K562 (cell line): ENCODE data around the gene SEMA6B. TPM values are rescaled to one million over a fixed set of nuclear protein-coding genes. Genes with fewer than 3 reads are reported as not detected.

Experiments used
- HLTF ChIP-seq: fragments of 450-650 bp; IDR thresholded peaks from 2 replicates; pipeline ENCODE4 v1.6.1; 2016
- MED1 ChIP-seq: sonication (generic); formaldehyde crosslinking; IDR thresholded peaks from 2 replicates; pipeline ENCODE4 v1.8.1; 2023; ENCODE audit warnings: missing genetic modification reagents, borderline replicate concordance
- MIER1 ChIP-seq: fragments of 450-650 bp; IDR thresholded peaks from 2 replicates; pipeline ENCODE4 v1.6.1; 2016; ENCODE audit warnings: antibody characterized with exemption, mild to moderate bottlenecking, low read depth
- MYBL2 ChIP-seq, 2 experiments: fragments of 450-650 bp in 1 of 2; sonication (generic) in 1 of 2; formaldehyde crosslinking in 1 of 2; IDR thresholded peaks; 2 replicates each; pipeline versions ENCODE4 v1.6.1 to v1.8.1; 2017 to 2022; ENCODE audit warnings: borderline replicate concordance in 1 of 2, inconsistent platforms in 1 of 2, low read depth in 1 of 2, mild to moderate bottlenecking in 1 of 2, missing genetic modification reagents in 1 of 2, moderate library complexity in 1 of 2
- NR2C1 ChIP-seq, 2 experiments: fragments of 450-650 bp; IDR thresholded peaks; 2 replicates each; pipeline ENCODE4 v1.6.1; 2017; ENCODE audit warnings: mild to moderate bottlenecking in 2 of 2, antibody characterized with exemption in 1 of 2, inconsistent platforms in 1 of 2, missing compliant biosample characterization in 1 of 2, missing genetic modification characterization in 1 of 2
- SMAD1 ChIP-seq: fragments of 150-350 bp; IDR thresholded peaks from 2 replicates; pipeline ENCODE4 v1.6.1; 2014; ENCODE audit warnings: low read length, low read depth; ENCODE audit not compliant: partially characterized antibody
- SOX6 ChIP-seq: fragments of 450-650 bp; IDR thresholded peaks from 2 replicates; pipeline ENCODE4 v1.6.1; 2014; ENCODE audit warnings: mild to moderate bottlenecking
- SREBF1 ChIP-seq: fragments of 150-350 bp; IDR thresholded peaks from 2 replicates; pipeline ENCODE4 v1.6.1; 2014; ENCODE audit warnings: antibody characterized with exemption, low read depth, low read length, borderline replicate concordance
- STAG1 ChIP-seq: sonication (generic); formaldehyde crosslinking; IDR thresholded peaks from 2 replicates; pipeline ENCODE4 v1.5.0; 2020; ENCODE audit warnings: missing genetic modification reagents, borderline replicate concordance
- ZNF217 ChIP-seq: sonication (generic); formaldehyde crosslinking; IDR thresholded peaks from 2 replicates; pipeline ENCODE4 v1.8.0; 2022; ENCODE audit warnings: mild to moderate bottlenecking, missing genetic modification reagents
- ZNF57 ChIP-seq: fragments of 450-650 bp; formaldehyde crosslinking; IDR thresholded peaks from 2 replicates; pipeline ENCODE4 v1.4.0; 2020; ENCODE audit warnings: mild to moderate bottlenecking, moderate library complexity
- polyA plus RNA-seq, 8 experiments: library from polyadenylated mRNA; depleted of rRNA in 4 of 8; stranded (reverse) in 5 of 8; unstranded in 3 of 8; fragments of >200 nt; fragmentation: Nextera tagmentation in 2 of 8; fragmentation: Illumina TruSeq in 1 of 8; extraction: Ambion mirVana in 2 of 8; extraction: Trizol in 1 of 8; gene quantifications; 2 replicates each; pipeline versions ENCODE4 v1.2.1 to v1.2.3, GENCODE V29; 2011 to 2014; ENCODE audit warnings: inconsistent platforms in 1 of 8, missing spikeins in 1 of 8
- total RNA-seq, 7 experiments: library from RNA; depleted of rRNA in 6 of 7; stranded (reverse); fragments of >200 nt in 6 of 7; fragmentation: Illumina TruSeq in 2 of 7; extraction: Trizol in 2 of 7; gene quantifications; 2 replicates each; pipeline versions ENCODE4 v1.2.1 to v1.2.3, GENCODE V29; 2011 to 2021; ENCODE audit warnings: low replicate concordance in 1 of 7
- TF ChIP-seq, protein P1 (sequence below): sonication (generic); formaldehyde crosslinking; IDR thresholded peaks from 2 replicates; pipeline ENCODE4 v1.8.0; 2022; ENCODE audit warnings: mild to moderate bottlenecking, missing genetic modification reagents
- TF ChIP-seq, protein P2 (sequence below): fragments of 450-650 bp; IDR thresholded peaks from 2 replicates; pipeline ENCODE4 v1.7.1; 2018; ENCODE audit warnings: mild to moderate bottlenecking, low read depth; ENCODE audit not compliant: partially characterized antibody
- TF ChIP-seq, protein P3 (sequence below), 2 experiments: fragments of 450-650 bp; IDR thresholded peaks; 2 replicates each; pipeline ENCODE4 v1.6.1; 2018; ENCODE audit warnings: mild to moderate bottlenecking in 2 of 2, low read depth in 1 of 2; ENCODE audit not compliant: partially characterized antibody in 2 of 2

Gene SEMA6B
- total and polyA plus RNA-seq, 9 of the 15 experiments (the other 6 are each of a cell fraction or from before 2014, with no cell fraction given): 0.65 to 4.6 (median 2.5) TPM; not detected in 2

GRCh38 chr19:4567584-4568071 lies 8.1 kb upstream of the SEMA6B start (continued):
- TF ChIP-seq ZNF217 (CRISPR knock-in tag) (no peak), SMAD1 (no peak), STAG1 (CRISPR knock-in tag) (peak; percentile 8; the same call in 1 of the 2 replicates), NR2C1 (IDR thresholded peaks at IDR 0.05) (no peak), NR2C1 (tag; IDR thresholded peaks at IDR 0.05) (no peak), MYBL2 (IDR thresholded peaks at IDR 0.05; ENCODE audit: low read depth) (no peak), MYBL2 (CRISPR knock-in tag; IDR thresholded peaks at IDR 0.05; ENCODE audit: borderline replicate concordance) (no peak), SREBF1 (no peak), SOX6 (no peak), HLTF (peak; percentile 84), ZNF57 (CRISPR knock-in tag) (no peak), MED1 (CRISPR knock-in tag) (no peak), MIER1 (no peak)
- TF ChIP-seq, protein P1, sequence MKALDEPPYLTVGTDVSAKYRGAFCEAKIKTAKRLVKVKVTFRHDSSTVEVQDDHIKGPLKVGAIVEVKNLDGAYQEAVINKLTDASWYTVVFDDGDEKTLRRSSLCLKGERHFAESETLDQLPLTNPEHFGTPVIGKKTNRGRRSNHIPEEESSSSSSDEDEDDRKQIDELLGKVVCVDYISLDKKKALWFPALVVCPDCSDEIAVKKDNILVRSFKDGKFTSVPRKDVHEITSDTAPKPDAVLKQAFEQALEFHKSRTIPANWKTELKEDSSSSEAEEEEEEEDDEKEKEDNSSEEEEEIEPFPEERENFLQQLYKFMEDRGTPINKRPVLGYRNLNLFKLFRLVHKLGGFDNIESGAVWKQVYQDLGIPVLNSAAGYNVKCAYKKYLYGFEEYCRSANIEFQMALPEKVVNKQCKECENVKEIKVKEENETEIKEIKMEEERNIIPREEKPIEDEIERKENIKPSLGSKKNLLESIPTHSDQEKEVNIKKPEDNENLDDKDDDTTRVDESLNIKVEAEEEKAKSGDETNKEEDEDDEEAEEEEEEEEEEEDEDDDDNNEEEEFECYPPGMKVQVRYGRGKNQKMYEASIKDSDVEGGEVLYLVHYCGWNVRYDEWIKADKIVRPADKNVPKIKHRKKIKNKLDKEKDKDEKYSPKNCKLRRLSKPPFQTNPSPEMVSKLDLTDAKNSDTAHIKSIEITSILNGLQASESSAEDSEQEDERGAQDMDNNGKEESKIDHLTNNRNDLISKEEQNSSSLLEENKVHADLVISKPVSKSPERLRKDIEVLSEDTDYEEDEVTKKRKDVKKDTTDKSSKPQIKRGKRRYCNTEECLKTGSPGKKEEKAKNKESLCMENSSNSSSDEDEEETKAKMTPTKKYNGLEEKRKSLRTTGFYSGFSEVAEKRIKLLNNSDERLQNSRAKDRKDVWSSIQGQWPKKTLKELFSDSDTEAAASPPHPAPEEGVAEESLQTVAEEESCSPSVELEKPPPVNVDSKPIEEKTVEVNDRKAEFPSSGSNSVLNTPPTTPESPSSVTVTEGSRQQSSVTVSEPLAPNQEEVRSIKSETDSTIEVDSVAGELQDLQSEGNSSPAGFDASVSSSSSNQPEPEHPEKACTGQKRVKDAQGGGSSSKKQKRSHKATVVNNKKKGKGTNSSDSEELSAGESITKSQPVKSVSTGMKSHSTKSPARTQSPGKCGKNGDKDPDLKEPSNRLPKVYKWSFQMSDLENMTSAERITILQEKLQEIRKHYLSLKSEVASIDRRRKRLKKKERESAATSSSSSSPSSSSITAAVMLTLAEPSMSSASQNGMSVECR (CRISPR knock-in tag): no peak
- TF ChIP-seq, protein P2, sequence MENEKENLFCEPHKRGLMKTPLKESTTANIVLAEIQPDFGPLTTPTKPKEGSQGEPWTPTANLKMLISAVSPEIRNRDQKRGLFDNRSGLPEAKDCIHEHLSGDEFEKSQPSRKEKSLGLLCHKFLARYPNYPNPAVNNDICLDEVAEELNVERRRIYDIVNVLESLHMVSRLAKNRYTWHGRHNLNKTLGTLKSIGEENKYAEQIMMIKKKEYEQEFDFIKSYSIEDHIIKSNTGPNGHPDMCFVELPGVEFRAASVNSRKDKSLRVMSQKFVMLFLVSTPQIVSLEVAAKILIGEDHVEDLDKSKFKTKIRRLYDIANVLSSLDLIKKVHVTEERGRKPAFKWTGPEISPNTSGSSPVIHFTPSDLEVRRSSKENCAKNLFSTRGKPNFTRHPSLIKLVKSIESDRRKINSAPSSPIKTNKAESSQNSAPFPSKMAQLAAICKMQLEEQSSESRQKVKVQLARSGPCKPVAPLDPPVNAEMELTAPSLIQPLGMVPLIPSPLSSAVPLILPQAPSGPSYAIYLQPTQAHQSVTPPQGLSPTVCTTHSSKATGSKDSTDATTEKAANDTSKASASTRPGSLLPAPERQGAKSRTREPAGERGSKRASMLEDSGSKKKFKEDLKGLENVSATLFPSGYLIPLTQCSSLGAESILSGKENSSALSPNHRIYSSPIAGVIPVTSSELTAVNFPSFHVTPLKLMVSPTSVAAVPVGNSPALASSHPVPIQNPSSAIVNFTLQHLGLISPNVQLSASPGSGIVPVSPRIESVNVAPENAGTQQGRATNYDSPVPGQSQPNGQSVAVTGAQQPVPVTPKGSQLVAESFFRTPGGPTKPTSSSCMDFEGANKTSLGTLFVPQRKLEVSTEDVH: no peak
- TF ChIP-seq, protein P3, sequence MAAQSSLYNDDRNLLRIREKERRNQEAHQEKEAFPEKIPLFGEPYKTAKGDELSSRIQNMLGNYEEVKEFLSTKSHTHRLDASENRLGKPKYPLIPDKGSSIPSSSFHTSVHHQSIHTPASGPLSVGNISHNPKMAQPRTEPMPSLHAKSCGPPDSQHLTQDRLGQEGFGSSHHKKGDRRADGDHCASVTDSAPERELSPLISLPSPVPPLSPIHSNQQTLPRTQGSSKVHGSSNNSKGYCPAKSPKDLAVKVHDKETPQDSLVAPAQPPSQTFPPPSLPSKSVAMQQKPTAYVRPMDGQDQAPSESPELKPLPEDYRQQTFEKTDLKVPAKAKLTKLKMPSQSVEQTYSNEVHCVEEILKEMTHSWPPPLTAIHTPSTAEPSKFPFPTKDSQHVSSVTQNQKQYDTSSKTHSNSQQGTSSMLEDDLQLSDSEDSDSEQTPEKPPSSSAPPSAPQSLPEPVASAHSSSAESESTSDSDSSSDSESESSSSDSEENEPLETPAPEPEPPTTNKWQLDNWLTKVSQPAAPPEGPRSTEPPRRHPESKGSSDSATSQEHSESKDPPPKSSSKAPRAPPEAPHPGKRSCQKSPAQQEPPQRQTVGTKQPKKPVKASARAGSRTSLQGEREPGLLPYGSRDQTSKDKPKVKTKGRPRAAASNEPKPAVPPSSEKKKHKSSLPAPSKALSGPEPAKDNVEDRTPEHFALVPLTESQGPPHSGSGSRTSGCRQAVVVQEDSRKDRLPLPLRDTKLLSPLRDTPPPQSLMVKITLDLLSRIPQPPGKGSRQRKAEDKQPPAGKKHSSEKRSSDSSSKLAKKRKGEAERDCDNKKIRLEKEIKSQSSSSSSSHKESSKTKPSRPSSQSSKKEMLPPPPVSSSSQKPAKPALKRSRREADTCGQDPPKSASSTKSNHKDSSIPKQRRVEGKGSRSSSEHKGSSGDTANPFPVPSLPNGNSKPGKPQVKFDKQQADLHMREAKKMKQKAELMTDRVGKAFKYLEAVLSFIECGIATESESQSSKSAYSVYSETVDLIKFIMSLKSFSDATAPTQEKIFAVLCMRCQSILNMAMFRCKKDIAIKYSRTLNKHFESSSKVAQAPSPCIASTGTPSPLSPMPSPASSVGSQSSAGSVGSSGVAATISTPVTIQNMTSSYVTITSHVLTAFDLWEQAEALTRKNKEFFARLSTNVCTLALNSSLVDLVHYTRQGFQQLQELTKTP (IDR thresholded peaks at IDR 0.05; ENCODE audit: low read depth in 1 of 2, partially characterized antibody in 2 of 2): no peak
